Activated T-cell treated with anti-CD3 and anti-CD28 coated beads, Interleukin-2, amount 50 U/mL, for 1 hour (primary cell): Measurements from ENCODE around the gene KLK1.

ENCODE experiments used
- DNase-seq: peaks from one replicate; pipeline ENCODE4 v3.0.0-alpha.2; 2020

KLK1 gene

GRCh38 chr19:50823389-50824042, at the start of gene KLK1:
Gene KLK1 (minus strand): TSS chr19:50823787. CDS start chr19:50823748, 39 bp downstream.
- no peak for DNase-seq

GRCh38 chr19:50873056-50873455, 49.5 kb upstream of the KLK1 start, which contains the start of gene KLK2:
Gene KLK2 (plus strand): TSS chr19:50873439. CDS start chr19:50873474, 35 bp downstream.
- no peak for DNase-seq

GRCh38 chr19:50870417-50871089, 47.0 kb upstream of the KLK1 start:
- no peak for DNase-seq

GRCh38 chr19:50869479-50869878, 45.9 kb upstream of the KLK1 start:
- no peak for DNase-seq

DNA sequence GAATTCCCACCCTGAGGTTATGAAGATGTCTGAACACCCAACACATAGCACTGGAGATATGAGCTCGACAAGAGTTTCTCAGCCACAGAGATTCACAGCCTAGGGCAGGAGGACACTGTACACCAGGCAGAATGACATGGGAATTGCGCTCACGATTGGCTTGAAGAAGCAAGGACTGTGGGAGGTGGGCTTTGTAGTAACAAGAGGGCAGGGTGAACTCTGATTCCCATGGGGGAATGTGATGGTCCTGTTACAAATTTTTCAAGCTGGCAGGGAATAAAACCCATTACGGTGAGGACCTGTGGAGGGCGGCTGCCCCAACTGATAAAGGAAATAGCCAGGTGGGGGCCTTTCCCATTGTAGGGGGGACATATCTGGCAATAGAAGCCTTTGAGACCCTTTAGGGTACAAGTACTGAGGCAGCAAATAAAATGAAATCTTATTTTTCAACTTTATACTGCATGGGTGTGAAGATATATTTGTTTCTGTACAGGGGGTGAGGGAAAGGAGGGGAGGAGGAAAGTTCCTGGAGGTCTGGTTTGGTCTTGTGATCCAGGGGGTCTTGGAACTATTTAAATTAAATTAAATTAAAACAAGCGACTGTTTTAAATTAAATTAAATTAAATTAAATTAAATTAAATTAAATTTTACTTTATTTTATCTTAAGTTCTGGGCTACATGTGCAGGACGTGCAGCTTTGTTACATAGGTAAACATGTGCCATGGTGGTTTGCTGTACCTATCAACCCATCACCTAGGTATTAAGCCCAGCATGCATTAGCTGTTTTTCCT, 38.1 kb upstream of the KLK1 start:
- no peak for DNase-seq

- no peak for DNase-seq
These were observed 37.4 kb upstream of the KLK1 start for GRCh38 chr19:50861010-50861409.

DNA sequence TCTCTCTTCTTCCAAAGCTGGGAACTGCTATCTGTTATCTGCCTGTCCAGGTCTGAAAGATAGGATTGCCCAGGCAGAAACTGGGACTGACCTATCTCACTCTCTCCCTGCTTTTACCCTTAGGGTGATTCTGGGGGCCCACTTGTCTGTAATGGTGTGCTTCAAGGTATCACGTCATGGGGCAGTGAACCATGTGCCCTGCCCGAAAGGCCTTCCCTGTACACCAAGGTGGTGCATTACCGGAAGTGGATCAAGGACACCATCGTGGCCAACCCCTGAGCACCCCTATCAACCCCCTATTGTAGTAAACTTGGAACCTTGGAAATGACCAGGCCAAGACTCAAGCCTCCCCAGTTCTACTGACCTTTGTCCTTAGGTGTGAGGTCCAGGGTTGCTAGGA, 36.3 kb upstream of the KLK1 start:
- no peak for DNase-seq

DNA sequence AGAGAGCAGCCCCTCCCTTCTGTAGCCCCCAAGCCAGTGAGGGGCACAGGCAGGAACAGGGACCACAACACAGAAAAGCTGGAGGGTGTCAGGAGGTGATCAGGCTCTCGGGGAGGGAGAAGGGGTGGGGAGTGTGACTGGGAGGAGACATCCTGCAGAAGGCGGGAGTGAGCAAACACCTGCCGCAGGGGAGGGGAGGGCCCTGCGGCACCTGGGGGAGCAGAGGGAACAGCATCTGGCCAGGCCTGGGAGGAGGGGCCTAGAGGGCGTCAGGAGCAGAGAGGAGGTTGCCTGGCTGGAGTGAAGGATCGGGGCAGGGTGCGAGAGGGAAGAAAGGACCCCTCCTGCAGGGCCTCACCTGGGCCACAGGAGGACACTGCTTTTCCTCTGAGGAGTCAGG, 35.3 kb upstream of the KLK1 start:
- DNase-seq = no peak

GRCh38 chr19:50857366-50857765, 33.8 kb upstream of the KLK1 start:
- no peak for DNase-seq

GRCh38 chr19:50854636-50855410, 31.2 kb upstream of the KLK1 start, which contains the start of gene KLK3:
Gene KLK3 (plus strand): TSS chr19:50854915. CDS start chr19:50854956, 41 bp downstream.
- no peak for DNase-seq

GRCh38 chr19:50851620-50852019, 28.0 kb upstream of the KLK1 start:
- DNase-seq = no peak

- DNase-seq = no peak
These were observed 27.2 kb upstream of the KLK1 start for GRCh38 chr19:50850738-50851137.

- DNase-seq = no peak
These were observed 20.8 kb upstream of the KLK1 start for GRCh38 chr19:50844296-50844935.

- no peak for DNase-seq
These were observed 20.2 kb upstream of the KLK1 start for GRCh38 chr19:50843701-50844221.

GRCh38 chr19:50843205-50843604, 19.6 kb upstream of the KLK1 start:
- no peak for DNase-seq

DNA sequence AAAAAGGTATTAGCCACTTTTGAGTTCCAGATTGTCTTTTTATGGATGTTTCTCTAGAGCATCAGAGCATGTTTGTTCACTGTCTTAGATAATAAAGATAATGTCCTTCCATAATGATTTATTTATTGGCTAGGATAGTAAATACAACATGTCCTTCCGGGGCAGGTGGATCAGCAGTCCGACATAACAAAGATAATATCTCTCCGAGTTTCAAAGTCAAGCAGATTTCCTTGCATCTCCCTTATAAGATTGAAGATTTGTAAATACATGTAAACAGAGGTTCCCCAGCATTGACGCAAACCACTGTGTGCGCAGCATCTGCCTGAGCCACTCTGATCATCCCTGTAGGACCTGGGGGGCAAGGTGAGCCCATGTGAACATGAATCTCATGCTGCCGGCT, 18.5 kb upstream of the KLK1 start:
- no peak for DNase-seq

DNA sequence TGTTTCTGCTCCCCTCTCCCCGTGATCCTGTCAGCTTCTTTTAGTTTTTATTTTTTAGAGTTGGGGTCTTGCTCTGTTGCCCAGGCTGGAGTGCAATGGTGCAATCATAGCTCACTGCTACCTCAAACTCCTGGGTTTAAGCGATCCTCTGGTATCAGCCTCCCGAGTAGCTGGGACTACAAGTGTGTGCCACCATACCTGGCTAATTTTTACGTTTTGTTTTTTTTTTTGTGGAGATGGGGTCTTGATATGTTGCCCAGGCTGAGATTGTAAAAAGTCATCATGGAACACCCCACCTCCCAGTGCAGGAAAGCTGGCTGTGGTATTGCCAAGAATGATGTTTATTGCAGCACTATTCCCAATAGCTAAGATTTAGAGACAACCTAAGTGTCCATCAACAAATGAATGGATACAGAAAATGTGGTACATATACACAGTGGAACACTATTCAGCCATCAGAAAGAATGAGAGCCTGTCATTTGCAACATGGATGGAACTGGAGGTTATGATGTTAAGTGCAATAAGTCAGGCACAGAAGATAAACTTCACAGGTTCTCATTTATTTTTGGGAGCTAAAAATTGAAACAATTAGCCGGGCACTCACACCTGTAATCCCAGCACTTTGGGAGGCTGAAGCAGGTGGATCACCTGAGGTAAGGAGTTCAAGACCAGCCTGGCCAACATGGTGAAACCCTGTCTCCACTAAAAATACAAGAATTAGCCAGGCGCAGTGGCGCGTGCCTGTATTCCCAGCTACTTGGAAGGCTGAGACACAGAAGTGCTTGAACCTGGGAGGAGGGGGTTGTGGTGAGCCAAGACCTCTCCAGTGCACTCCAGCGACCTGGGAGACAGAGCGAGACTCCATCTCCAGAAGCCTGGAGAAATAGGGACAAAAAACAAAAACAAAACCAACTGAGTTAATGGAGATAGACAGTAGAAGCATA, 16.4 kb upstream of the KLK1 start:
- no peak for DNase-seq

DNA sequence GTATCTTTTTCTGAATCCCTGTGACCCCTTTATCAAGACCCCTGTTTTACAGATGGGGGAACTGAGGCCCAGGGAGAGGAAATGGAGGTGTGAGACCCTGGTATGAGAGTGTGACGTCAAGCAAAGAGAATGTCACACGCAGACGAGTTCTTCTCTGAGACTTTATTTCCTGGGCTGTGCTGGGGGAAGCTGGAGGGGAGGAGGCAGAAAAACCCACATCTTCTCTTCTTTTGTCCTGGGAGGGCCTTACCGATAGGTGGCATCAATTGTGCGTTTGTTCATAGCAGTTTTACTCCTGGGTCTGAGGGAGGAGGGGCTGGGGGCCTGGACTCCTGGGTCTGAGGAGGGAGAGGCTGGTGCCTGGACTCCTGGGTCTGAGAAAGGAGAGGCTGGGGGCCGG, 14.7 kb upstream of the KLK1 start:
- DNase-seq = no peak

DNA sequence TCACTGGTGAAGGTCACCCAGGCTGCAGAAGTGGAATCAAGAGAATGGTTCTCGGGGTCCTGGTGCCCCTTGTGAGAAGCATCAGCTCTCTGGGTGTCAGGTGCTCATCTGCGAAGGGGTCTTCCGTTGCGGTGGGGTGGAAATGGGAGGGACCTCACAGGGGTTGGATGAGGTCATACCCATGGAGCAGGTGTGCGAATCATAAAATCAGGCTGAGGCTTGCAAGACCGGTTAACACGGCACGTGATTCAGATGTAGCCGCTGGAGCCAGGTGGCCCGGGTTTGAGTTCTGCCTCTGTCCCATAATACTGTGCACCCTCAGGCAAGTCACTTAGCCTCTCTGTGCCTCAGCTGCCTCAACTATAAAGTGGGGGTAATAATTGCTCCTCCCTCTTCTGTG, 13.7 kb upstream of the KLK1 start:
- DNase-seq = no peak

GRCh38 chr19:50836543-50837195, 13.1 kb upstream of the KLK1 start:
- no peak for DNase-seq
